ENCODE results near the gene FAF1. TPM values are rescaled to one million over a fixed set of nuclear protein-coding genes. Genes with fewer than 3 reads are reported as not detected.
"Not testable (repeated sequence)": the region's sequence is repeated elsewhere in the genome, so short reads cannot be mapped to it uniquely, and the experiment has no call there.

The FAF1 gene
- total RNA-seq, 2 donors from 2014 or later: 60.3 to 66.7 TPM

GRCh38 chr1:50531027-50531426, 429.0 kb downstream of the FAF1 start:
- H3K9ac ChIP-seq (ENCODE audit: low read depth in 2 of 2, low read length in 2 of 2): no peak overlapping the region
- DNase-seq: no peak
- no peaks in the 10 kb centered on the region for H3K36me3 ChIP-seq
- intact Hi-C loops (cut with DNase I): no loop called here
- H3K27ac ChIP-seq: no peak overlapping the region
- H3K4me3 ChIP-seq: no peak overlapping the region
- H3K27me3 ChIP-seq: no peaks in the 10 kb centered on the region
- no peaks in the 10 kb centered on the region for H3K9me3 ChIP-seq
- no peaks in the 10 kb centered on the region for H3K4me1 ChIP-seq
- no peak for TF ChIP-seq CTCF (IDR thresholded peaks at IDR 0.05)

- no peaks in the 10 kb centered on the region for H3K36me3 ChIP-seq
- no peak for TF ChIP-seq CTCF (IDR thresholded peaks at IDR 0.05)
Observed at GRCh38 chr1:50529510-50529909, 430.6 kb downstream of the FAF1 start.

GRCh38 chr1:50527987-50528320, 432.1 kb downstream of the FAF1 start:
- DNase-seq; H3K9me3 ChIP-seq; H3K4me1 ChIP-seq; H3K4me3 ChIP-seq; H3K9ac ChIP-seq (ENCODE audit: low read depth in 2 of 2, low read length in 2 of 2); intact Hi-C loops (cut with DNase I); H3K36me3 ChIP-seq; H3K27ac ChIP-seq; H3K27me3 ChIP-seq: not testable (repeated sequence)

More at GRCh38 chr1:50529510-50529909, 430.6 kb downstream of the FAF1 start:
- DNase-seq: no peak
- Histone ChIP-seq H3K4me3 (no peak overlapping the region), H3K9ac (ENCODE audit: low read depth in 2 of 2, low read length in 2 of 2) (no peak overlapping the region), H3K4me1 (no peaks in the 10 kb centered on the region), H3K27me3 (no peaks in the 10 kb centered on the region), H3K27ac (no peak overlapping the region), H3K9me3 (no peaks in the 10 kb centered on the region)
- intact Hi-C loops (cut with DNase I): no loop called here

GRCh38 chr1:50527249-50527986, 432.6 kb downstream of the FAF1 start:
- H3K27me3 ChIP-seq: no peaks in the 10 kb centered on the region
- H3K9me3 ChIP-seq: no peaks in the 10 kb centered on the region
- H3K4me1 ChIP-seq: no peaks in the 10 kb centered on the region
- H3K4me3 ChIP-seq: no peak overlapping the region
- no peak for TF ChIP-seq CTCF (IDR thresholded peaks at IDR 0.05)
- DNase-seq: no peak
- H3K36me3 ChIP-seq: no peaks in the 10 kb centered on the region
- H3K9ac ChIP-seq (ENCODE audit: low read depth in 2 of 2, low read length in 2 of 2): no peak overlapping the region
- no peak overlapping the region for H3K27ac ChIP-seq
- intact Hi-C loops (cut with DNase I): no loop called here

- Histone ChIP-seq H3K27me3 (no peaks in the 10 kb centered on the region), H3K4me3 (no peak overlapping the region), H3K9ac (ENCODE audit: low read depth in 2 of 2, low read length in 2 of 2) (no peak overlapping the region), H3K9me3 (no peaks in the 10 kb centered on the region), H3K4me1 (no peaks in the 10 kb centered on the region), H3K36me3 (no peaks in the 10 kb centered on the region), H3K27ac (no peak overlapping the region)
- TF ChIP-seq CTCF (IDR thresholded peaks at IDR 0.05): no peak
- DNase-seq: no peak
- intact Hi-C loops (cut with DNase I): no loop called here
Observed at GRCh38 chr1:50526431-50526830, 433.6 kb downstream of the FAF1 start.

GRCh38 chr1:50523548-50523947, 436.5 kb downstream of the FAF1 start:
- H3K9me3 ChIP-seq: no peaks in the 10 kb centered on the region
- H3K27ac ChIP-seq: no peak overlapping the region
- TF ChIP-seq CTCF (IDR thresholded peaks at IDR 0.05): no peak
- no peak for DNase-seq
- no peak overlapping the region for H3K4me3 ChIP-seq
- no peaks in the 10 kb centered on the region for H3K27me3 ChIP-seq
- H3K9ac ChIP-seq (ENCODE audit: low read depth in 2 of 2, low read length in 2 of 2): no peak overlapping the region
- H3K36me3 ChIP-seq: no peaks in the 10 kb centered on the region
- intact Hi-C loops (cut with DNase I): no loop called here
- H3K4me1 ChIP-seq: no peaks in the 10 kb centered on the region
